Smooth muscle cell (in vitro differentiated cells): ENCODE results near the gene ARID1B. TPM values are rescaled to one million over a fixed set of nuclear protein-coding genes. Genes with fewer than 3 reads are reported as not detected.

Experiments used
- DNase-seq: peaks from one replicate; lab custom pipeline; 2025; ENCODE audit not compliant: unreplicated experiment; lab: John Stamatoyannopoulos, UW
- H2AFZ ChIP-seq: fragments of 200-600 bp; sonication (generic); 2 replicates; pipeline ENCODE4 v1.6.0; 2016; ENCODE audit warnings: antibody characterized with exemption, low read depth, mild to moderate bottlenecking
- H3F3A ChIP-seq: fragments of 200-600 bp; sonication (generic); 2 replicates; pipeline ENCODE4 v1.6.0; 2017; ENCODE audit warnings: antibody characterized with exemption, low read depth
- H3K27ac ChIP-seq: fragments of 200-600 bp; sonication (generic); 2 replicates; pipeline ENCODE4 v1.5.1; 2016; ENCODE audit warnings: low read depth, mild to moderate bottlenecking
- H3K27me3 ChIP-seq: fragments of 200-600 bp; sonication (generic); 2 replicates; pipeline ENCODE4 v1.6.1; 2016; ENCODE audit warnings: low read depth, mild to moderate bottlenecking
- H3K36me3 ChIP-seq: fragments of 200-600 bp; sonication (generic); 2 replicates; pipeline ENCODE4 v1.5.1; 2016; ENCODE audit warnings: low read depth
- H3K4me1 ChIP-seq: fragments of 200-600 bp; sonication (generic); 2 replicates; pipeline ENCODE4 v1.5.1; 2016; ENCODE audit warnings: low read depth
- H3K4me2 ChIP-seq: fragments of 200-600 bp; sonication (generic); 2 replicates; pipeline ENCODE4 v1.6.0; 2016; ENCODE audit warnings: mild to moderate bottlenecking
- H3K4me3 ChIP-seq: fragments of 200-600 bp; sonication (generic); 2 replicates; pipeline ENCODE4 v1.5.1; 2016; ENCODE audit warnings: mild to moderate bottlenecking
- H3K79me2 ChIP-seq: fragments of 200-600 bp; sonication (generic); 2 replicates; pipeline ENCODE4 v1.6.0; 2016; ENCODE audit warnings: low read depth, mild to moderate bottlenecking
- H3K9ac ChIP-seq: fragments of 200-600 bp; sonication (generic); 2 replicates; pipeline ENCODE4 v1.6.0; 2016; ENCODE audit warnings: low read depth
- H3K9me3 ChIP-seq: fragments of 200-600 bp; sonication (generic); replicated peaks from 2 replicates; pipeline ENCODE4 v1.5.1; 2016; ENCODE audit warnings: low read depth
- H4K20me1 ChIP-seq: fragments of 200-600 bp; sonication (generic); 2 replicates; pipeline ENCODE4 v1.6.0; 2016; ENCODE audit warnings: low read depth
- WGBS: methylation state at CpG from one replicate; pipeline ENCODE4 v1.1.7; 2016; ENCODE audit warnings: low lambda C conversion rate; 5-methylcytosine and 5-hydroxymethylcytosine counted together
- polyA plus RNA-seq: library from polyadenylated mRNA; unstranded; fragments of >200 nt; fragmentation: Nextera tagmentation; extraction: Ambion mirVana; gene quantifications from 2 replicates; pipeline ENCODE4 v1.2.1, GENCODE V29; 2016
- total RNA-seq: library from RNA; depleted of rRNA; stranded (reverse); fragments of >200 nt; gene quantifications from 2 replicates; pipeline ENCODE4 v1.2.3, GENCODE V29; 2014
- TF ChIP-seq, protein P1 (sequence below): fragments of 200-600 bp; sonication (generic); IDR thresholded peaks from 2 replicates; pipeline ENCODE4 v1.5.1; 2017; ENCODE audit warnings: borderline replicate concordance, mild to moderate bottlenecking, antibody characterized with exemption; ENCODE audit not compliant: insufficient read depth, poor library complexity, severe bottlenecking

The ARID1B gene
- total and polyA plus RNA-seq, 2 experiments from 2014 or later = 30.1 to 65.4 TPM

DNA sequence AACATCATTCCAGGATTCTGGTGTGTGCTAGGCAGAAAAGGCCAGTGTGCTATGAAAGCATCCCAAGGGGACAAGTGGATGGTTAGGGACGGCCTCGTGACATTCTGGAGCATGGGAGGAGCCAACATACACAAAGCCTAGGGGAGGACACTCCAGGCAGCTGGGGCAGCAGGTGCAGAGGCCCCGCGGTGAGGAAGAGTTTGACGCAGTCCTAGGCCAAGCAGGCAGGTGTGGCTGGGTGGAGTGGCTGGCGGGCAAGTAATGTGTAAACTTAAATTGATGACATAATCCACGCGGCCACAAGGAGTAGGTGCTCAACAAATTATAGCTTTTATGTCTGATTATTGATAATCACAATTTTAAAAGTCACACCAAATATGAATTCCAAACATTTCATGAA lies 452.5 kb downstream of the ARID1B start:
- no peak overlapping the region for H3K4me2 ChIP-seq
- no peak overlapping the region for H3K4me3 ChIP-seq
- H3F3A ChIP-seq = no peaks in the 10 kb centered on the region
- no peak overlapping the region for H2AFZ ChIP-seq
- H3K27me3 ChIP-seq = peaks cover 17% of the 10 kb centered on the region
- H3K27ac ChIP-seq = no peak overlapping the region
- H3K9me3 ChIP-seq = no peaks in the 10 kb centered on the region
- no peak overlapping the region for H3K9ac ChIP-seq
- peaks cover 5% of the 10 kb centered on the region for H3K4me1 ChIP-seq
- 85% methylated on average over 8 of the region's 8 CpGs for WGBS
- TF ChIP-seq, protein P1, sequence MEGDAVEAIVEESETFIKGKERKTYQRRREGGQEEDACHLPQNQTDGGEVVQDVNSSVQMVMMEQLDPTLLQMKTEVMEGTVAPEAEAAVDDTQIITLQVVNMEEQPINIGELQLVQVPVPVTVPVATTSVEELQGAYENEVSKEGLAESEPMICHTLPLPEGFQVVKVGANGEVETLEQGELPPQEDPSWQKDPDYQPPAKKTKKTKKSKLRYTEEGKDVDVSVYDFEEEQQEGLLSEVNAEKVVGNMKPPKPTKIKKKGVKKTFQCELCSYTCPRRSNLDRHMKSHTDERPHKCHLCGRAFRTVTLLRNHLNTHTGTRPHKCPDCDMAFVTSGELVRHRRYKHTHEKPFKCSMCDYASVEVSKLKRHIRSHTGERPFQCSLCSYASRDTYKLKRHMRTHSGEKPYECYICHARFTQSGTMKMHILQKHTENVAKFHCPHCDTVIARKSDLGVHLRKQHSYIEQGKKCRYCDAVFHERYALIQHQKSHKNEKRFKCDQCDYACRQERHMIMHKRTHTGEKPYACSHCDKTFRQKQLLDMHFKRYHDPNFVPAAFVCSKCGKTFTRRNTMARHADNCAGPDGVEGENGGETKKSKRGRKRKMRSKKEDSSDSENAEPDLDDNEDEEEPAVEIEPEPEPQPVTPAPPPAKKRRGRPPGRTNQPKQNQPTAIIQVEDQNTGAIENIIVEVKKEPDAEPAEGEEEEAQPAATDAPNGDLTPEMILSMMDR = no peak
- no peaks in the 10 kb centered on the region for H3K36me3 ChIP-seq
- no peaks in the 10 kb centered on the region for H4K20me1 ChIP-seq
- H3K79me2 ChIP-seq = no peaks in the 10 kb centered on the region
- no peak for DNase-seq

DNA sequence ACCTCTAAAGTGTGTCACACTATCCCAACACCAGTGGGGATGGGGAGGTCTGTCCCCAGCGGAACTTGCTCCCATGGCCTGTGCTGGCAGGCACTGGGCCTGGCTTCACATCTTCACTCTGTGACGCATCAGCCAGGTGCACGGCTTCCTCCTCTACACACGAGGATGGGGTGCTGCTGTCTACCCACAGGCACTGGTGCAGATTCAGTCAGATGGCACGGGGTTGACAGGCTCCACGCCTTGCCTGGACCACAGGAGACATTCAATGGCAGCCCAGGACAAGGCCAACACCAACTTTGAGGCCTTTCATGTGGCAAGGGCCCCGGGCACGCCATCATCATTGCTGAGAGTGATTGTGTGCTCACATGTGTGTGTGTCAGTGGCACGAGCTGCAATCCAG lies 453.7 kb downstream of the ARID1B start:
- Histone ChIP-seq H3K27ac (no peak overlapping the region), H4K20me1 (no peaks in the 10 kb centered on the region), H3K79me2 (no peaks in the 10 kb centered on the region), H3K36me3 (no peaks in the 10 kb centered on the region), H3K27me3 (peaks cover 29% of the 10 kb centered on the region), H3K4me3 (no peak overlapping the region), H3K4me2 (no peak overlapping the region), H3F3A (no peaks in the 10 kb centered on the region), H3K4me1 (peaks cover 5% of the 10 kb centered on the region), H3K9ac (no peak overlapping the region), H2AFZ (no peak overlapping the region), H3K9me3 (no peaks in the 10 kb centered on the region)
- WGBS = 86% methylated on average over 9 of the region's 9 CpGs
- no peak for DNase-seq
- TF ChIP-seq, protein P1 = no peak

GRCh38 chr6:157232161-157232895 lies 455.1 kb downstream of the ARID1B start:
- H3K4me2 ChIP-seq = no peak overlapping the region
- no peak for DNase-seq
- no peaks in the 10 kb centered on the region for H4K20me1 ChIP-seq
- no peaks in the 10 kb centered on the region for H3K9me3 ChIP-seq
- TF ChIP-seq, protein P1 = no peak
- no peaks in the 10 kb centered on the region for H3K36me3 ChIP-seq
- H3K27ac ChIP-seq = no peak overlapping the region
- H2AFZ ChIP-seq = no peak overlapping the region
- H3K4me3 ChIP-seq = no peak overlapping the region
- WGBS = 97% methylated on average over 17 of the region's 17 CpGs
- peaks cover 43% of the 10 kb centered on the region for H3K27me3 ChIP-seq
- H3K79me2 ChIP-seq = no peaks in the 10 kb centered on the region
- no peaks in the 10 kb centered on the region for H3F3A ChIP-seq
- H3K4me1 ChIP-seq = peaks cover 5% of the 10 kb centered on the region
- no peak overlapping the region for H3K9ac ChIP-seq

DNA sequence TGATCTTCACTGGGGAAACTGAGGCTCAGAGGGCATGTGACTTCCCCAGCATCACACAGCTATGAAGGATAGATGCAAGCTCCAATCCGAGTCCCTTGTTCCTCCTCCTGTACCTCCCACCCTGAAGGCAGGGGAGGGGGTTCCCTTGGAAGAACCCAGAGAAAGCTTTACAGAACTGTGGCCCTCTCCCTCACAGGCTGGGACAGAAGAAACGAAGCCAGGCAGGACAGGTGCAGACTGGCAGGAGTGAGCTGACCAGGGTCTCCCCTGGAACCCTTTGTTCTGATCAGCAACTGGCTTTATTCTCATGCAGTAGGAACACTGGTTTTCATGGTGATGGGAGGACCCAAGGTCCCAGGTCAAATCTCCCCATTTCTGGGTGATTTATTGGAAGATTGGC lies 456.0 kb downstream of the ARID1B start:
- Histone ChIP-seq H3K79me2 (no peaks in the 10 kb centered on the region), H3K4me1 (peaks cover 5% of the 10 kb centered on the region), H3K27ac (no peak overlapping the region), H4K20me1 (no peaks in the 10 kb centered on the region), H3K36me3 (no peaks in the 10 kb centered on the region), H3K4me3 (no peak overlapping the region), H3K9me3 (no peaks in the 10 kb centered on the region), H3F3A (no peaks in the 10 kb centered on the region), H2AFZ (no peak overlapping the region), H3K4me2 (no peak overlapping the region), H3K27me3 (peaks cover 50% of the 10 kb centered on the region), H3K9ac (no peak overlapping the region)
- TF ChIP-seq, protein P1 = no peak
- no peak for DNase-seq
- WGBS = 85% methylated on average over 2 of the region's 2 CpGs
